ELF-1 (cell line): ENCODE measurements around the gene CPLANE1.
A peak's percentile ranks its signal among the peaks of the same experiment; 100 is the strongest.
"Not testable (repeated sequence)": the region's sequence is repeated elsewhere in the genome, so short reads cannot be mapped to it uniquely, and the experiment has no call there.

Source experiments
- DNase-seq: peaks from one replicate; pipeline ENCODE4 v3.0.0-alpha.2; 2016; ENCODE audit warnings: low read depth, low spot score

Gene CPLANE1

DNA sequence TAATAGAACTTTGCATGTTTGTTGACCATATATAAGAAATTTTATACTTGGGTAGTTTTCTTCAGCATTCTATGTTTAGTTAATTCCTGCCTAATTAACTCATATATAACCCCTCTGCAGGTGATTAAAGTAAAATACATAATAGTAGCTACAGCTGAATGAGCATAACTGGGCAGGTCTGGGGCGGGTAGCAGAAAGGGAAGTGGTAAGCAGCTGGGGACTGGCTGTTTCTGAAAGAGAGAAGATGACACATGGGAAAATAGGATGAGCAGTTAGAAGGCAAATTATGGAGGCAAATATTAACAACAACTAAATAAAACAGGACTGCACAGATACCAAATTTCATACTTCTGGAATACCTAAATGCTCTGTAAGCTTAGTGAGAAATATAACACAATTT is 128.1 kb downstream of the CPLANE1 start:
- DNase-seq = no peak

DNA sequence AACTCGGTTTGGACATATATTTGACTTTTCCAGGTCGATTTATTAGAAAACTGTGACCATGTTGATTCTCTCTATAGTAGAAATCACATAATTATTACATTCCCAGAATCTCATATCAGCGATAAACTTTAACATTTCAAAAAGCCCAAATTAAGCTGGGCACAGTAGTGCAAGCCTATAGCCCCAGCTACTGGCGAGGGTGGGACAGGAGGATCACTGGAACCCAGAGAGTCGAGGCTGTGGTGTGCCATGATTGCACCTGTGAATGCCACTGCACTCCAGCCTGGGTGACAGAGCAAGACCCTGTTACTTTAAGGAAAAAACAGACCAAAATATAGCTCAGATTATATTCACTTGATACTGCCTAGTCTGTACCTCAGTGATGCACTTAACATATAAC is 128.9 kb downstream of the CPLANE1 start:
- DNase-seq = no peak

- DNase-seq = no peak
Measured at GRCh38 chr5:37116359-37116758, 132.8 kb downstream of the CPLANE1 start.

DNA sequence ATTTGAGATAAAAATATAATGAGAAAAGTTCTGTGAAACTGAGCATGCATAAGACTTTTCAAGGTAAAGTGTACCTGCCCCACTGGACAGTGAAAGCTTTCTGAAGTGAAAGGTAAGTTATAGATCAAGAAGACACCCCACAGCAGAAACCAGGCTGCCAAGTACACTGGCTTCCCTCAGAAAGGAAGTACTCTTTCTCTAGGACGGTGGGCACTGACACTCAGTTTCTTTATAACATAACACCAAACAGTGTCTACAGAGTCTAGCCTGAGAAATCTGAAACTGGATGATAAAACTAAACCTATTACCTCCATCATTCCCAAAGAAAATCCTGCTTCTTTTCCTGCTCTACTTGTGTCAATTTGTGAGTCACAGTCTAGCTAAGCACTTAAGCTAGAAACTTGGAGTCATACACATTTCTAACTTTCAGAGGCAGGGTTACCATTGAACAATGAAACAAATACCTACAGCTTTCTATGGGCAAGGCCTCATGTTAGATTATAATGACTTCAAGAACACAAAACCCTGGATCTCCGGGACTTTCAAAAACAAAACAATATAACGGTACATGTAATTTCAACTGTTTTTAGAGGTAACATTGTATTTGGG is 136.7 kb downstream of the CPLANE1 start:
- DNase-seq = no peak

DNA sequence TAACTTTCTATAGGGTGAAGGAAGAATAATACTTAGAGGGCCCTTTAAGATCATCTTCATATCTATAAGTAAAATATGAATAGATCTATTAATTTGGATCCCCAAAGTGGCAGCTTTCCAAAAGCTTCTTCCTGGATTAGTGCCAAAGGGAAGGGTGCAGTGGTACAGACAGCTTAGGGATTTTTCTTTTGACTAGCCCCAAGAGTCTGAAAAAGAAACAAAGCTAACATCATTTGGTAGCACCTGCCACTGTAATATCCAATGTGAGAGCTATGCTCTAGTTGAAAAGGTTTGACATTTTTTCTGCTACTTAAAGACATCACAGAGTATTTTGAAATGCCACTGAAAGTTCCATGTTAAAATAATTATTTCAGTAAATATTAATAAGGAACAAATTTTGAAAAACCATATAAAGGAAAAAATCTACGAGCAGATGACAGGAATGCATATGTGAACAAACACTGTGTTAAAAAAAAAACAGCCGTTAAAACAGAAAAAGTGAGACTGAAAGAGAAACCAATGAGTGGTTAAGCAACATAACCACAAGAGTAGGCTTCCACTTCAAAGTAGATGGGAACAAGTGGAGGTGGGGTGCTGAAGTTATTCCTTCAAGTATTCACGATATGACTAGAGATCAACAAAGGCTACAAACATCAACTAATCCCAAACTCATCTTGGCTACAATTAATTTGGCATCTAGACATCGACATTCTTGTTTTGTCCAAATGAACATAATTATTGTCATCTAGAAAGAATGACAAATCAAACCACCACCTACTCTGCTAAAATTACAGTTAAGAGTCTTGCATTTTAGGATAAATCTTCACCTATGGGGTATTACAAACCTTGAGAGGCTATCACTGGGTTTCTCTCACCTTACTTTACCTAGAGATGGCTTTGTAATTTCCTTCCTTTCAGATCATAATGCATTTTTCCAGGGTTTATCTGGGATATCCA is 137.5 kb downstream of the CPLANE1 start:
- DNase-seq = no peak

DNA sequence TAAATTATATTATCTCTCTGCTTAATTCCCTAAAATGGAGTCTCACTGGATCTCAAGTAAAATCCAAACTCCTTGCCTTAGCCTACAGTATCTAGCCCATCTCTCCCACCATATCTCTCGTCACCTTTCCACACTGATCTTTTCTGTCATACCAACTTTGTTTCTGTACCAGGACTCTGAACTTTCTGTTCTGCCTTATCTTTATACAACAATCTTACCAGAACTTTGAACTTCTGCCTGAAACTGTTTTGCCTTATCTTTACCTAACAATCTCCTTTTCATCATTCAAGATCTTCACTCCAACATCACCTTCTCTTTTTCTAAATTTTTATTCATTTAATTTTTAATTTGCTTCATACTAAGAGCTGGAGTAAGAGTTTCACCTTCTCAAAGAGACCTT is 139.0 kb downstream of the CPLANE1 start:
- DNase-seq = no peak

- DNase-seq = no peak
Measured at GRCh38 chr5:37109338-37109737, 139.8 kb downstream of the CPLANE1 start.

- DNase-seq = no peak
Measured at GRCh38 chr5:37103302-37103701, 145.9 kb downstream of the CPLANE1 start.

GRCh38 chr5:37099267-37099666 is 149.9 kb downstream of the CPLANE1 start:
- DNase-seq = not testable (repeated sequence)

- DNase-seq = peak; percentile 38
Measured at GRCh38 chr5:37093795-37094194, 155.4 kb downstream of the CPLANE1 start.

DNA sequence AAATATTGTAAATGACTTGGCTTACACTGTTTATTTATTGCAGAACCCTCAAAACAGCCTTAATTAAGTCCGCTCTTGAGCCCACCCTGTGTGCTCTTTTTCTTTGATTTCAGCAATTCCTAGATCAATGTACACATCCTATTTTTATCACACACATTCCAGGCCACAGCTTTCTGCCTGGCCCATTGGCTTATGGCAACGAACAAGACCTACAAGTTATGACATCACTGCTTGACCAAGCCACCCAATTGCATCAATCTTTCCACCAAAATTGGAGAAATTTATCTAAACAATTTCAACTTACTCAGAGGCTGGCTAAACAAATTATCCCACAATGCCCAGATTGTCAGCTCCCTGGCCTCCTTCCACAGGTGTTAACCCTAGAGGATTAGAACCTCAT is 158.4 kb downstream of the CPLANE1 start:
- DNase-seq = peak; percentile 11

- peak; percentile 26 for DNase-seq
Measured at GRCh38 chr5:37090123-37090726, 159.0 kb downstream of the CPLANE1 start.

GRCh38 chr5:37088009-37088408 is 161.2 kb downstream of the CPLANE1 start:
- DNase-seq = no peak

- peak; percentile 51 for DNase-seq
Measured at GRCh38 chr5:37086466-37087173, 162.6 kb downstream of the CPLANE1 start.

DNA sequence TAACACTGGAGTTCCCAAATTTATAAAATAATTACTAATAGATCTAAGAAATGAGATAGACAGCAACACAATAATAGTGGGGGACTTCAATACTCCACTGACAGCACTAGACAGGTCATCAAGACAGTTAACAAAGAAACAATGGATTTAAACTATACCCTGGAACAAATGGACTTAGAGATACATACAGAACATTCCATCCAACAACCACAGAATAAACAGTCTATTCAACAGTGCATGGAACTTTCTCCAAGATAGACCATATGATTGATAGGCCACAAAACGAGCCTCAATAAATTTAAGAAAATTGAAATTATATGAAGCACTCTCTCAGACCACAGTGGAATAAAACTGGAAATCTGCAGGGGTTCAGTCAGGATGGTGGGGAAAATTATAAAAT is 163.2 kb downstream of the CPLANE1 start:
- DNase-seq = not testable (repeated sequence)

- peak; percentile 49 for DNase-seq
Measured at GRCh38 chr5:37082977-37083376, 166.2 kb downstream of the CPLANE1 start.

- no peak for DNase-seq
Measured at GRCh38 chr5:37080697-37081096, 168.5 kb downstream of the CPLANE1 start.

DNA sequence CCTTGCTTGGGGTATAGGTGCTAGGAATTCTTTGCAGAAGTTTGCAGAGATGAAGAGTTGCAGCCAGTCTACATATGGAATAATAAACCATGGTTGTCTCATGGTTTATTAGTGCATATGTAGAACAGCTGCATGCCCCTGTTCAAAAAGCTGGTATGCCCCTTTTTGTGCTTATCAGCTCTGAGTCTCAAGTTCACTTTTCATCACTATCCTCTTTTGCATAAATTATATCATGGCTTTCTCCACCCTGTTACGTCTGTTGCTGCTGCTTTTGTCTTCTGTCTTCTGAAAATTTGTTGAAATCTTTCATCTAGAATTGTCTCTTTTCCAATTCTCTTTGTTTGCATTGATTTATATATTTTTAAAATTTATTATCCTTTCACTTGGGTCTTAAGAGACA is 172.0 kb downstream of the CPLANE1 start:
- DNase-seq = no peak

- no peak for DNase-seq
Measured at GRCh38 chr5:37075399-37075950, 173.7 kb downstream of the CPLANE1 start.

DNA sequence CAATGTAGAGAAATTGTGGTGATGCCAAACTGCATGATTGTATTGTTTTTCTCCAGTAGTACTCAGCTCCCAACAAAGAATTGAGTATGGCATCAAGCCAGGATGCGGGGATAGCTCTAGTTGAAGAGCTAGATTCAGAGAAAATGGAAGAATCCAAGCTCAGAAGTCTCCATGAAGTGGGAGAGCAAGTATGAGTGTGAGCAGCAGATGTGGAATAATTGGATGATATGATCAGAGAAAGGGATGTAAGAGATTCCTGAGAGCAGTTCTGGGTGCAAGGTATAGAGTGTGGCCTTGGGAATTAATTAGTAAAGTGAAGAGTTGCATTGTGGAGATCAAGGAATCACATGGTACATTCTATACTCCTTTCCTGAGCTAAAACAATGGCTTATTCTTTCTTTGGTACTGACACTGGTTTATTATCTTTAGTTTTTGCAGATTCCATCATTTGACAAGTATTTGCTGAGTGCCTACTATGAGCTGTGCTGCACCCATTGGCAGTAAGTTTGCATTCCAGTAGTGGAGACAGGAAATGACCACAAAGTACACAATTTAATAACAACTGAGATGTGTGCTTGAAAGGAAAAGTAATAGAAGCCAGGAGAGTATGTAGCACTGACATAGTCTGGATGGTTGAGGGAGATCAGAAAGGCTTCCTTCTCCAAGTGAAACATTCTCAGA is 177.1 kb downstream of the CPLANE1 start:
- no peak for DNase-seq

- DNase-seq = no peak
Measured at GRCh38 chr5:37071487-37071886, 177.7 kb downstream of the CPLANE1 start.
